ENCODE measurements around the gene FRMD4B. TPM values are rescaled to one million over a fixed set of nuclear protein-coding genes. Genes with fewer than 3 reads are reported as not detected.

The FRMD4B gene
- total RNA-seq, 6 experiments from 2014 or later, result 0.03 to 0.12 (median 0.07) TPM; not detected in 1

- no peaks in the 10 kb centered on the region for H3K9me3 Mint-ChIP-seq
- no peaks in the 10 kb centered on the region for H3K36me3 Mint-ChIP-seq (ENCODE audit: low read depth)
- no peak for DNase-seq
- no peak overlapping the region for H3K4me3 Mint-ChIP-seq
- TF ChIP-seq, protein P1, sequence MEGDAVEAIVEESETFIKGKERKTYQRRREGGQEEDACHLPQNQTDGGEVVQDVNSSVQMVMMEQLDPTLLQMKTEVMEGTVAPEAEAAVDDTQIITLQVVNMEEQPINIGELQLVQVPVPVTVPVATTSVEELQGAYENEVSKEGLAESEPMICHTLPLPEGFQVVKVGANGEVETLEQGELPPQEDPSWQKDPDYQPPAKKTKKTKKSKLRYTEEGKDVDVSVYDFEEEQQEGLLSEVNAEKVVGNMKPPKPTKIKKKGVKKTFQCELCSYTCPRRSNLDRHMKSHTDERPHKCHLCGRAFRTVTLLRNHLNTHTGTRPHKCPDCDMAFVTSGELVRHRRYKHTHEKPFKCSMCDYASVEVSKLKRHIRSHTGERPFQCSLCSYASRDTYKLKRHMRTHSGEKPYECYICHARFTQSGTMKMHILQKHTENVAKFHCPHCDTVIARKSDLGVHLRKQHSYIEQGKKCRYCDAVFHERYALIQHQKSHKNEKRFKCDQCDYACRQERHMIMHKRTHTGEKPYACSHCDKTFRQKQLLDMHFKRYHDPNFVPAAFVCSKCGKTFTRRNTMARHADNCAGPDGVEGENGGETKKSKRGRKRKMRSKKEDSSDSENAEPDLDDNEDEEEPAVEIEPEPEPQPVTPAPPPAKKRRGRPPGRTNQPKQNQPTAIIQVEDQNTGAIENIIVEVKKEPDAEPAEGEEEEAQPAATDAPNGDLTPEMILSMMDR (IDR thresholded peaks at IDR 0.05), result no peak
- no peak overlapping the region for H3K27ac Mint-ChIP-seq
- H3K4me1 Mint-ChIP-seq (ENCODE audit: low read depth), result no peaks in the 10 kb centered on the region; the same call in 1 of the 2 replicates
- H3K27me3 Mint-ChIP-seq (ENCODE audit: insufficient read depth), result peaks cover 12% of the 10 kb centered on the region
Observed at GRCh38 chr3:69144631-69145245, 241.2 kb downstream of the FRMD4B start.

GRCh38 chr3:69143612-69144011, 242.3 kb downstream of the FRMD4B start:
- TF ChIP-seq, protein P1 (IDR thresholded peaks at IDR 0.05), result no peak
- H3K27me3 Mint-ChIP-seq (ENCODE audit: insufficient read depth), result peaks cover 18% of the 10 kb centered on the region

GRCh38 chr3:69142797-69143454, 243.0 kb downstream of the FRMD4B start:
- H3K36me3 Mint-ChIP-seq (ENCODE audit: low read depth), result no peaks in the 10 kb centered on the region
- peaks cover 20% of the 10 kb centered on the region for H3K27me3 Mint-ChIP-seq (ENCODE audit: insufficient read depth)

More at GRCh38 chr3:69143612-69144011, 242.3 kb downstream of the FRMD4B start:
- Mint-ChIP-seq H3K4me3 (no peak overlapping the region), H3K4me1 (ENCODE audit: low read depth) (no peaks in the 10 kb centered on the region; the same call in 1 of the 2 replicates), H3K9me3 (no peaks in the 10 kb centered on the region), H3K27ac (no peak overlapping the region), H3K36me3 (ENCODE audit: low read depth) (no peaks in the 10 kb centered on the region)
- DNase-seq, result no peak

DNA sequence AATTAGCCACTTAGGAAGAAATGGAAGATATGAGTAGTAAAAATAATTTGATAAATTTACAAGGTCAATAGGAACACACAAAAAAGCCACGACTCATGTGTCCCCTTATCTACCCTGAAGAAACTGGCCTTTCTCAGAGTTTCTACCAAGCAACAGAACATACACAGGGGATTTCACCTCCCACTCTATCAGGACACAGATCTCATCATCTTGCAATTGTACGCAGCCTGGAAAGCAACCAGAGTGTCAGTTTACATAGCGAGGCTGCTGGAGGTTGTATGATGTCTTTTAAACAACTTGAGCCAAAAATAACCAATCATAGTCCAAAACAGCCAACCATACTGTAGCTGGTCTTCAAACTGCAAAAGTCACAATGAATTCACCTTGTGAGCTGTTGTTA, 243.8 kb downstream of the FRMD4B start:
- no peaks in the 10 kb centered on the region; the same call in 1 of the 2 replicates for H3K4me1 Mint-ChIP-seq (ENCODE audit: low read depth)
- DNase-seq, result no peak
- no peak overlapping the region for H3K27ac Mint-ChIP-seq
- peaks cover 23% of the 10 kb centered on the region for H3K27me3 Mint-ChIP-seq (ENCODE audit: insufficient read depth)
- H3K9me3 Mint-ChIP-seq, result no peaks in the 10 kb centered on the region
- TF ChIP-seq, protein P1 (IDR thresholded peaks at IDR 0.05), result no peak
- H3K4me3 Mint-ChIP-seq, result no peak overlapping the region
- H3K36me3 Mint-ChIP-seq (ENCODE audit: low read depth), result no peaks in the 10 kb centered on the region

More at GRCh38 chr3:69142797-69143454, 243.0 kb downstream of the FRMD4B start:
- TF ChIP-seq, protein P1 (IDR thresholded peaks at IDR 0.05), result no peak
- Mint-ChIP-seq H3K4me3 (no peak overlapping the region), H3K27ac (no peak overlapping the region), H3K4me1 (ENCODE audit: low read depth) (no peaks in the 10 kb centered on the region; the same call in 1 of the 2 replicates), H3K9me3 (no peaks in the 10 kb centered on the region)
- DNase-seq, result no peak

DNA sequence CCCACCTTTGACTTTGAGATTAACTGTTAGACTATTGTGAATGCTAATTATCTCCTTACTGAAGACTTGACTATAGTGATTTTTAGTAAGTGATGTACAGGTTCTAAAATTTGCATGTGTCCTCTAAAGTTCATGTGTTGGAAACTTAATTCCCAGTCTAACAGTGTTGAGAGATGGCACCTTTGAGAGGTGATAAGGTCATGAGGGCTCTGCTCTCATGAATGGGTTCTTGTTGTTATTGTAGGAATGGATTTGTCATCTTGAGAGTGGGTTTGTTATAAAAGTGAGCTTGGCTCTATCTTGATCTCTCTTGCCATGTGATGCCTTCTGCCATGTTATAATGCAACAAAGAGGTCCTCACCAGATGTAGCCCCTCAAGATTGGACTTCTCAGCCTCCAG, 244.6 kb downstream of the FRMD4B start:
- Mint-ChIP-seq H3K36me3 (ENCODE audit: low read depth) (no peaks in the 10 kb centered on the region), H3K9me3 (no peaks in the 10 kb centered on the region), H3K27ac (no peak overlapping the region), H3K4me1 (ENCODE audit: low read depth) (no peaks in the 10 kb centered on the region; the same call in 1 of the 2 replicates), H3K27me3 (ENCODE audit: insufficient read depth) (peaks cover 23% of the 10 kb centered on the region), H3K4me3 (no peak overlapping the region)
- TF ChIP-seq, protein P1 (IDR thresholded peaks at IDR 0.05), result no peak
- no peak for DNase-seq
